ENCODE data around the gene EPB41L2.

DNA sequence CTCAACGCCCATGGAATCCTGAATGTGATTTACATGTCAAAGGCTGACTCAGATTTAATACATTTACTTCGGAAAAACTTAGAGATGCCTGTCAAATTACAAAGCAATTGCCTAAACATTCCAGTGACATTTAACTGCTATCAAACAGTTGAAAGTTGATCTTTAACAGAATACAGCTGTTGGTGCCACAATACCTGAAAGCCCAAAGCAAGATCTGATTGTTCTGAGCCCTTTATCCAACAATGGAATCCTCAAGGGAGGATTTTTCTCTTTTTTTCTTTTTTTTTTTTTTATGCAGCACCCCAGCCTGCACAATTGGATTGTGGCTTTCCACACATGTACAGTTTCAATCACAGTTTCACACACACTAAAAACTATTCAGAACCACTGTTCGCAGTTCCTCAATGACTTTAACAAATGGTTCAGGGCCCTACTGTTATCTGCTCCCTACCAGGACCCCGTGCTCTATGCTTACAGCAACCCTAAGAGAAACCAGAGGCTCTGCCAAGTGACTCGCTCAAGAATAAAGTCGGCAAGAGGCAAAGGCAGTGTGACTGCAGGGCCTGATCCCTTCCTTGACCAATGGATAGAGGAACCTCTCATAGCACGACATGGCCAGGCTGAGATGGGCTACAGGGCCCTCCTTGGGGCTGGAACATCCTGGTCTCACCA, 33.3 kb downstream of the EPB41L2 start:
- TF ChIP-seq, protein P1, sequence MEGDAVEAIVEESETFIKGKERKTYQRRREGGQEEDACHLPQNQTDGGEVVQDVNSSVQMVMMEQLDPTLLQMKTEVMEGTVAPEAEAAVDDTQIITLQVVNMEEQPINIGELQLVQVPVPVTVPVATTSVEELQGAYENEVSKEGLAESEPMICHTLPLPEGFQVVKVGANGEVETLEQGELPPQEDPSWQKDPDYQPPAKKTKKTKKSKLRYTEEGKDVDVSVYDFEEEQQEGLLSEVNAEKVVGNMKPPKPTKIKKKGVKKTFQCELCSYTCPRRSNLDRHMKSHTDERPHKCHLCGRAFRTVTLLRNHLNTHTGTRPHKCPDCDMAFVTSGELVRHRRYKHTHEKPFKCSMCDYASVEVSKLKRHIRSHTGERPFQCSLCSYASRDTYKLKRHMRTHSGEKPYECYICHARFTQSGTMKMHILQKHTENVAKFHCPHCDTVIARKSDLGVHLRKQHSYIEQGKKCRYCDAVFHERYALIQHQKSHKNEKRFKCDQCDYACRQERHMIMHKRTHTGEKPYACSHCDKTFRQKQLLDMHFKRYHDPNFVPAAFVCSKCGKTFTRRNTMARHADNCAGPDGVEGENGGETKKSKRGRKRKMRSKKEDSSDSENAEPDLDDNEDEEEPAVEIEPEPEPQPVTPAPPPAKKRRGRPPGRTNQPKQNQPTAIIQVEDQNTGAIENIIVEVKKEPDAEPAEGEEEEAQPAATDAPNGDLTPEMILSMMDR (IDR thresholded peaks at IDR 0.05): no peak
- TF ChIP-seq POLR2AphosphoS5 (IDR thresholded peaks at IDR 0.05): no peak

Measured in upper lobe of left lung (tissue), 4 donors.